Posterior vena cava (tissue), 2 donors: ENCODE results near the gene BAD. TPM values are rescaled to one million over a fixed set of nuclear protein-coding genes. Genes with fewer than 3 reads are reported as not detected.

Experiments
- DNase-seq: peaks from one replicate; pipeline ENCODE4 v3.0.0-alpha.2; 2020; ENCODE audit warnings: low spot score
- intact Hi-C, 2 donors: fragments of 100-400 bp; cut with DNase I; formaldehyde crosslinking; loops; one replicate each; pipeline versions ENCODE4 v1.14.1 to v1.14.2; 2022 to 2023
- total RNA-seq, 2 donors: library from RNA; stranded (reverse); fragmentation: NEBNext Ultra II Directional; extraction: Animal tissue kit (Norgen Biotek cat#: 25700); gene quantifications; one replicate each; pipeline ENCODE4 v1.2.1, GENCODE V29; 2021
- donor health status: DM: yes; HTN: yes; CAD: no.
- donor health status: DM: yes; HTN: yes; CAD: no.

BAD gene
- total RNA-seq, 2 donors from 2014 or later, result 49.6 to 57.3 TPM

DNA sequence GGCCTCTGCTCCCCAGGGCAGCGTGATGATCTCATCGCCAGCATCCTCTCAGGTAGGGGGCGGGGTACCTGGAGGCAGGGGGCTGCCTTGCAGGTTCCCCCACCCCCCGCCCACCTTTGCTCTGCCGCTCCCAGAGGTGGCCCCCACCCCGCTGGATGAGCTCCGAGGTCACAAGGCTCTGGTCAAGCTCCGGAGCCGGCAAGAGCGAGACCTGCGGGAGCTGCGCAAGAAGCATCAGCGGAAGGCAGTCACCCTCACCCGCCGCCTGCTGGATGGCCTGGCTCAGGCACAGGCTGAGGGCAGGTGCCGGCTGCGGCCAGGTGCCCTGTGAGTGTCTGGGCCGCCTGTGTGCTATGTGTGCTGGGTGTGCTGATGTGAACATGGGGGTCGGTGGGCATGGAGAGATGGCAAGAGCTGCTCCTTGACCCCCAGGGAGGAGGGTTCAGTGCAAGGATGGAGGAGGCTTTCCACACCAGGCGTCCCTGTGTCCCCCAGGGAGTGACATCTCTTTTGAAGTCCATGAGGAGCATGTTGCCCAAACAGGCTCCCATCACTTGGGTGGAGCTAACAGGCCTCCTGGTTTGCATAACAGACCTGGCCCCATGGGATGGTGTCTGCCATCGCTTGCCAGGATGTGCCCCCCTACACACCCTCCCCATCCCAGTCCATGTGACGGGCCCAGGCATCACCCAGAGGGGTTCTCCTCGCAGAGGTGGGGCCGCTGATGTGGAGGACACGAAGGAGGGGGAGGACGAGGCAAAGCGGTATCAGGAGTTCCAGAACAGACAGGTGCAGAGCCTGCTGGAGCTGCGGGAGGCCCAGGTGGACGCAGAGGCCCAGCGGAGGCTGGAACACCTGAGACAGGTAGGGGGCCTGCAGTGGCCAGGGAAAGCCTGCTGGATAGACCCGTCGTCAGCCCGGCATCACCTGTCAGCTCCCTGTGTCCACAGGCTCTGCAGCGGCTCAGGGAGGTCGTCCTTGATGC lies 19.0 kb downstream of the BAD start:
- DNase-seq, result no peak
- intact Hi-C loops, result no loop called here

- intact Hi-C loops, result no loop called here
- DNase-seq, result no peak
Measured at GRCh38 chr11:64264371-64264852, 20.1 kb downstream of the BAD start.

DNA sequence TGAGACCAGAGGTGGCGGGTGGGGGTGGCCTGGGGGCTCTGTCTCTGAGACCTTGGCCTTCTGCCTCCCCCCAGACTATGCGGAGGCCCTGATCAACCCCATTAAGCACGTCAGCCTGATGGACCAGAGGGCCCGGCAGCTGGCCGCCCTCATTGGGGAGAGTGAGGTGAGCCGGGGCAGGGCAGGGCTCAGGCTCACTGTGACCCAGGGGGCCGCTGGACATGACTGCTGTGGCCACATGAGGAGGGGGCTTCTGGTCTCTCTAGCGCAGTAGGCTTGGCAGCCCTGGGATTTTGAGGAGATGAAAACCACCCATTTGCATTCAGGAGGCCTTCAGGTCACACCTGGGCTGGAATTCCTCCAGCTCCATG lies 20.5 kb downstream of the BAD start:
- intact Hi-C loops, result no loop called here
- no peak for DNase-seq

DNA sequence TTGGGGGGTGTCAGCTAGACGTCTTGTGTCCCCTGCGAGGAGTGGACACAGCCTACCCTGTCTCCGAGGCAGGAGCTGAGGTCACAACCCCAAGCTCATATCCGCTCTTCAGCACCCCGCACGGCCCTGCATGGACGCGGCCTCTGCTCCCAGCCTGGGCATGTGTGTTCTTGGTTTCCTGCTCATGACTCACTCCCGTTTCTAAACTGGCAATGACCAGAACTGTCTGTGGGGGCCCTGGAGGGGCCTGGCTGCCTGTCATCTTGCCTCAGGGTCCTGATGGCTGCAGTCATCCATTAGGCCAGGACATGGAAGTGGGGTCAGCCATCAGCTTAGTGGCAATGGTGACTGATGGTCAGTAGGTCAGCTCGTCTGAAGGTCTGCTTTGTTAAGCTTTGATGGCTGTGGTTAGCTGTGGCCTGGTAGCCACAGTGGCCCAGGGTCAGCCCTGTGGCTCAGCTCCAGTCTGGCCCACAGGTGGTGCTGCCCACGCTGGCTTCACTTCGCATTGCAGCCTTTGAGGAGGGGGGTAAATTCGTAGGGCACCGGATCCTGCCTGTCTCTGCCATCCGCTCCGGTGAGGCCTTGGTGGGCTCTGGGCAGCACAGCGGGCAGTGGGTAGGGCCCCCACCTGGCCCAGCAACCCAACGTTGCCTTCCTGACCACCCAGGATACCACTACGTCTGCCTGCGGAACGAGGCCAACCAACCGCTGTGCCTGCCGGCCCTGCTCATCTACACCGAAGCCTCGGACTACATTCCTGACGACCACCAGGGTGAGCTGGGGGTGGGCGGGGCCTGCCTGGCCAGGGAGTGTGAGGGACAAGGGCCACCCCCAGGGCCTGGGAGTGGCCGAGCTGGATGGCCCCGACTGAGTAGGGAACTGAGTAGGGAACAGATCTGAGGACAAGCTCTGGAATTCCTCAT lies 21.2 kb downstream of the BAD start:
- no peak for DNase-seq
- intact Hi-C loops, result no loop called here

DNA sequence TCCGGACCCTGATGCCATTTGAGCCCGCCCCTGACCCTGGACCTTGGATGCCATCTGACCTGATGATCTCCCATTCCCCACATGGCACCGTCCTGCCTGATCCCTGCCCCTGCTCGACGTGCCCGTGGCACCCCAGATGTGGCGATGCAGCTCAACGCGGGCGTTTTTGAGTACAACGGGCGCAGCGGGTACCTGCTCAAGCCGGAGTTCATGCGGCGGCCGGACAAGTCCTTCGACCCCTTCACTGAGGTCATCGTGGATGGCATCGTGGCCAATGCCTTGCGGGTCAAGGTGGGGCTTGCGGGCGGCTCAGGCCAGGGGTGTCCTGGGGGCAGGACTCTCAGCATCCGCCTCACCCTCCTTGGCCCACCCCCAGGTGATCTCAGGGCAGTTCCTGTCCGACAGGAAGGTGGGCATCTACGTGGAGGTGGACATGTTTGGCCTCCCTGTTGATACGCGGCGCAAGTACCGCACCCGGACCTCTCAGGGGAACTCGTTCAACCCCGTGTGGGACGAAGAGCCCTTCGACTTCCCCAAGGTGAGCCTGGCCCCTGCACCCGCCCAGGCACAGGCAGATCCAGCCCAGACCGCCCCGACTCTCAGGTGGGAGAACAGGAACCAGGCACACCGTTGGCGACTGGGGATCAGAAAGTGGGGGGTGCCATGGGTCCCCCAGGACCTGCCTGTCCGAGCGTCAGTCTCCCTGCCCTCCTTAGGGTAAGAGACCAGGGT lies 22.0 kb downstream of the BAD start:
- no peak for DNase-seq
- intact Hi-C loops, result no loop called here

- DNase-seq, result no peak
- intact Hi-C loops, result no loop called here
Measured at GRCh38 chr11:64261556-64262080, 22.8 kb downstream of the BAD start.

GRCh38 chr11:64260147-64260708 lies 24.2 kb downstream of the BAD start:
- intact Hi-C loops, result no loop called here
- DNase-seq, result no peak

GRCh38 chr11:64259533-64260067 lies 24.9 kb downstream of the BAD start:
- intact Hi-C loops, result no loop called here
- no peak for DNase-seq

- intact Hi-C loops, result no loop called here
- DNase-seq, result no peak
Measured at GRCh38 chr11:64258946-64259532, 25.4 kb downstream of the BAD start.

- intact Hi-C loops, result no loop called here
- DNase-seq, result no peak
Measured at GRCh38 chr11:64258356-64258755, 26.1 kb downstream of the BAD start.

DNA sequence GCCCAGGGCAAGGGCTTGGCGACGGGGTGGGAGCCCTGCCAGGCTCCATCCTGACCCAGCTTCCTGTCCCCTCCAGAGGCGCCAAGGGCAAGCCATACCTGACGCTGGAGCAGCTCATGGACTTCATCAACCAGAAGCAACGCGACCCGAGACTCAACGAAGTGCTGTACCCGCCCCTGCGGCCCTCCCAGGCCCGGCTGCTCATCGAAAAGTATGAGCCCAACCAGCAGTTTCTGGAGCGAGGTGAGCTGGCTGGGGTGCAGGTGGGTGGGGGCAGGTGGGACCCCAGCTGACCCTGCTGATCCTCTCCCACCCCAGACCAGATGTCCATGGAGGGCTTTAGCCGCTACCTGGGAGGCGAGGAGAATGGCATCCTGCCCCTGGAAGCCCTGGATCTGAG lies 28.2 kb downstream of the BAD start:
- intact Hi-C loops, result no loop called here
- no peak for DNase-seq

- no peak for DNase-seq
- intact Hi-C loops, result no loop called here
Measured at GRCh38 chr11:64255135-64256128, 29.0 kb downstream of the BAD start.

DNA sequence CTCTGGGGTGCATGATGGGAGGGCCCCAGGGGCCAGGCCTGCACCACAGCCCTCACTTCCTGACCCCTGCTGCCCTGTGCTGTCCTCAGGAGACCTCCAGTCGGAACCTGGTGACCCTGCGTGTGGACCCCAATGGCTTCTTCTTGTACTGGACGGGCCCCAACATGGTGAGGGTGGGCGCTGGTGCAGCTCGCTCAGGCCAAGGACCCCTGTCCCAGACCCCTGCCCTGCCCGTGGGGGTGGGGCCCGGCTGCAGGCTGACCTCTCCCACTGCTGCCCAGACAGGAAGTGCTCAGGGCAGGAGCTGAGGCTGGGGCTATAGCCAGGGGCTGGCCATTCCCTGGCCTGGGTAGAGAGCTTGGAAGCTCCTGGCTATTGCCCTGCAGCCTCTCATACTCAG lies 30.1 kb downstream of the BAD start:
- DNase-seq, result no peak
- intact Hi-C loops, result no loop called here

DNA sequence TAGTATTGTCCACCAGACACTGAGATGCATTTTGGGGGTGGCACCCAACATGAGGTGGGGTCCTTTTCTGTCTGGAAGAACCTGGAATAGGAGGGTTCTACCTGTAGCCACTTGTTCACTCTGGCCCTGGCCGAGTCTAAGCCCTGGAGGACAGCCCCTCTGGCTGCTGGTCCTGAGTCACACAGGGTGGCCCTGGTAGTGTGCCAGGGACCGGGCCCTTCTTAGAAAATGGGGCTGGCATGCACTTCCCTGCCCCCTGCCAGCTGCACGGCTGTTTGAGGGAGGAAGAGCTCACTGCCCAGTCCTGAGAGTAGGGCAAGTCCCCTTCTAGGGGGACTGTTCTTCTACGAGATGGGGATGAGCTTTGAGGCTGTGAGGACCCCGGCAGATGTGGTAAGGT lies 31.0 kb downstream of the BAD start:
- no peak for DNase-seq
- intact Hi-C loops, result no loop called here

DNA sequence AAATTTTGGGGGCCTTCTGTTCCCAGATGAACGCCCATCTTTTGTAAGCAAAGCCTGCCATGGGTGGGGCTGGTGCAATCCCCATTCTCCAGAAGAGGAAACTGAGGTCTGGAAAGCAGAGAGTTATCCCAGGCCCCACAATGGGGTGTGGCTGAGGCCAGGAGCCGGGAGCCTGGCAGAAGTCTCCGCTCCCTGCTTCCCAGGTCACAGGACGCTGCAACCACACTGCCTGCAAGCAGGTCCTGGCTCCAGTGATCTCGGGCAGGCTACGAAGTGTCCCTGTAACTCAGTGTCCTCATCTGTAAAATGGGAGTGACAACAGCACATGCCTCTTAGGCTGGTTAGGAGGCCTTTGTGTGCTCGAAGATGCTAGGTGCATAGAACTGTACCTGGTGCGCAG lies 31.4 kb downstream of the BAD start:
- intact Hi-C loops, result no loop called here
- DNase-seq, result no peak

DNA sequence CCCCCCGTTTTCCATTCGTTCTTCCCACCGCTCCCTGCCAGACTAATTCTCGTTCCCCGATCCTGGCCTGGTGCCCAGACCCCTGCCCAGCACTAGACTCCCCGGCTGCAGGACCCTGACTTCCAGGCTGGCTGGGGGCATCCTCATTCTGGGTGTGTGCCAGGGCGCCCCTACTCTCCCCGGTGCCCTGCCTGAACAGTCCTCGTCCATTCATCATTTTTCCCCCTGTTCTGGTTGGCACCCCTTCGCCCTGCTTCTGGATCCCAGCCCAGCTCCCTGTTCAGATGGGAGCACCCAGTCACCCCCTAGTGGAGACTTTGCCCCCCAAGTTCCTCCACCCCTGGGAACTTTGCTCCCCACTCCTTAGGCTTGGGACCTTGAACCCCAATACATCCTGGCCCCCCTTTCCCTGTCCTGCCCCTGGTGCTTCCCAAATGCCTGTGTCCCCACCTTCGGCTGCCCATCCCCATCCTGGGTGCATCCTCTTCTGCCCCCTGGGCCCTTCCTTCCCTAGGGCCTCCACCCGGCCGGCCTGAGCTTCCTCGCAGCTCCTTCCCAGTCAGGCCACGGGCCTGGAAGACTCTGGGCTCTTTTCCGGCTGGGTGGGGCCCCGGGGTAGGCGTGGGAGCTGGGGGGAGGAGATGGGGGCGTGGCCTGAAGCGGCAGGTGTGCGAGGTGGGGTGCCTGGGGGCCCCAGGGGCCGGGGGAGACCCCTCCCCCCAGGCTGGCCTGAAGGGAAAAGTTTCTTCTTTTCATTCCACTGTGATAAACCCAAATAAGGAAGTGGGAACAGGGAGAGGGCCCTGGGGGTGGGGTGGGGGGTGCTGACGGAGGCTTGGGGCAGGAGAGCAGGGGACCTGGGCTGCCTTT lies 32.2 kb downstream of the BAD start:
- intact Hi-C loops, result no loop called here
- no peak for DNase-seq

- no peak for DNase-seq
Measured at GRCh38 chr11:64251753-64252002, 32.8 kb downstream of the BAD start.

More at GRCh38 chr11:64251753-64252002, 32.8 kb downstream of the BAD start:
- intact Hi-C loops, result no loop called here
